Prostate gland (tissue), 2 donors: ENCODE data around the gene WDR43. TPM values are rescaled to one million over a fixed set of nuclear protein-coding genes. Genes with fewer than 3 reads are reported as not detected.

Experiments
- DNase-seq: peaks from one replicate; pipeline ENCODE4 v3.0.0-alpha.2; 2019; ENCODE audit warnings: low spot score
- H3K27ac ChIP-seq, 2 donors: fragments of 200-600 bp; sonication (generic); 2 replicates each; pipeline ENCODE4 v1.5.1; 2017 to 2019
- H3K27me3 ChIP-seq: fragments of 200-600 bp; sonication (generic); replicated peaks from 2 replicates; pipeline ENCODE4 v1.5.1; 2019; ENCODE audit not compliant: insufficient read depth
- H3K36me3 ChIP-seq, 2 donors: fragments of 200-600 bp; sonication (generic); 1 replicate in 1 of 2; 2 replicates in 1 of 2; pipeline versions ENCODE4 v1.5.1 to v1.8.1; 2017 to 2019
- H3K4me1 ChIP-seq: fragments of 200-600 bp; sonication (generic); replicated peaks from 2 replicates; pipeline ENCODE4 v1.5.1; 2019
- H3K4me3 ChIP-seq, 2 donors: fragments of 200-600 bp; sonication (generic); 2 replicates each; pipeline ENCODE4 v1.5.1; 2017 to 2019
- H3K9me3 ChIP-seq: fragments of 200-600 bp; sonication (generic); 2 replicates; pipeline ENCODE4 v1.5.1; 2017
- CTCF ChIP-seq, 4 experiments: fragments of 200-600 bp in 2 of 4; fragments of 450-650 bp in 2 of 4; sonication (generic) in 2 of 4; IDR thresholded peaks; 1 replicate in 3 of 4; 2 replicates in 1 of 4; pipeline ENCODE4 v1.5.1; 2016 to 2019; ENCODE audit warnings: antibody characterized with exemption in 4 of 4, mild to moderate bottlenecking in 2 of 4, moderate library complexity in 2 of 4
- POLR2A ChIP-seq: fragments of 450-650 bp; IDR thresholded peaks from one replicate; pipeline ENCODE4 v1.6.1; 2016; ENCODE audit warnings: antibody characterized with exemption, mild to moderate bottlenecking
- POLR2AphosphoS5 ChIP-seq: sonication (generic); formaldehyde crosslinking; IDR thresholded peaks from one replicate; pipeline ENCODE4 v1.6.1; 2017; ENCODE audit warnings: antibody characterized with exemption
- WGBS: methylation state at CpG from one replicate; pipeline ENCODE4 v1.1.5; 2018; 5-methylcytosine and 5-hydroxymethylcytosine counted together
- intact Hi-C: fragments of 100-400 bp; cut with DNase I; formaldehyde crosslinking; loops from one replicate; pipeline ENCODE4 v1.14.2; 2022
- small RNA-seq, 2 donors: library from RNA; depleted of rRNA; stranded (forward); fragments of <200 nt; gene quantifications; one replicate each; pipeline ENCODE3, GENCODE V24; 2016
- total RNA-seq, 2 donors: library from RNA; depleted of rRNA; stranded (reverse); fragments of >200 nt; gene quantifications; one replicate each; pipeline ENCODE4 v1.1.0, GENCODE V29; 2016

WDR43 gene
- total RNA-seq, 2 donors from 2014 or later = 30.6 to 36.9 TPM

GRCh38 chr2:28995765-28996750 is 101.6 kb downstream of the WDR43 start:
- intact Hi-C loops = no loop called here
- Histone ChIP-seq H3K36me3 (no peaks in the 10 kb centered on the region), H3K9me3 (no peaks in the 10 kb centered on the region), H3K27ac (no peak overlapping the region), H3K4me1 (no peaks in the 10 kb centered on the region), H3K4me3 (no peak overlapping the region), H3K27me3 (no peaks in the 10 kb centered on the region)
- no peak for TF ChIP-seq POLR2A
- no peak for TF ChIP-seq POLR2AphosphoS5
- TF ChIP-seq CTCF (IDR thresholded peaks at IDR 0.05) = no peak
- WGBS = 84% methylated on average over 6 of the region's 6 CpGs
- DNase-seq = no peak

- Histone ChIP-seq H3K9me3 (no peaks in the 10 kb centered on the region), H3K36me3 (no peaks in the 10 kb centered on the region), H3K4me1 (no peaks in the 10 kb centered on the region), H3K27me3 (no peaks in the 10 kb centered on the region), H3K27ac (no peak overlapping the region), H3K4me3 (no peak overlapping the region)
- intact Hi-C loops = no loop called here
- 57% methylated on average over 12 of the region's 12 CpGs for WGBS
- TF ChIP-seq POLR2A = no peak
- no peak for TF ChIP-seq CTCF (IDR thresholded peaks at IDR 0.05)
- no peak for TF ChIP-seq POLR2AphosphoS5
- no peak for DNase-seq
These were observed 102.9 kb downstream of the WDR43 start for GRCh38 chr2:28997237-28997846.

Small RNA genes lying within 50 kb of the gene (small RNA-seq; reads per million reads assigned to genes)
- gene RF00019 = 0 reads per million in 2 donors
- gene SNORD53 = 12.0 to 20.2 reads per million in 2 donors
- 2,129 to 2,394 reads per million in 2 donors for gene SNORD53B
- 372 to 391 reads per million in 2 donors for gene SNORD92

Other genes with a start within 250 kb of the WDR43 start
- gene PPP1CB, start 142.8 kb upstream of the WDR43 start, total RNA-seq = 100 to 1,000 TPM; 177 to 260 TPM
- gene SPDYA, start 83.8 kb upstream of the WDR43 start, total RNA-seq = 1 to 10 TPM in 1 of 2 donors, under 1 TPM in 1; 0.73 to 7.3 TPM
- gene TRMT61B, start 24.4 kb upstream of the WDR43 start, total RNA-seq = 10 to 100 TPM; 19.6 to 26.4 TPM
- gene TOGARAM2, start 86.6 kb downstream of the WDR43 start, total RNA-seq = under 1 TPM; 0.36 to 0.62 TPM
- not detected for gene PCARE, start 179.9 kb downstream of the WDR43 start, total RNA-seq
- gene CLIP4, start 220.7 kb downstream of the WDR43 start, total RNA-seq = 10 to 100 TPM; 26.1 to 30.3 TPM